Stimulated activated CD4-positive, alpha-beta T cell treated with anti-CD3 and anti-CD28 coated beads, Interleukin-2, amount 100 ng/mL, for 24 hours (primary cell): ENCODE data around the gene MEF2B.
"Not testable (repeated sequence)": the region's sequence is repeated elsewhere in the genome, so short reads cannot be mapped to it uniquely, and the experiment has no call there.

Source experiments
- DNase-seq, 2 donors: peaks; one replicate each; pipeline ENCODE4 v3.0.0-alpha.2; 2020

The MEF2B gene

GRCh38 chr19:19192910-19193423, 22.9 kb upstream of the MEF2B start:
- no peak for DNase-seq

GRCh38 chr19:19192078-19192882, 22.2 kb upstream of the MEF2B start, which contains the start of the genes BORCS8 and RFXANK:
Gene BORCS8, minus strand, starts transcription at chr19:19192152. Its CDS starts 35 bp downstream, at chr19:19192117.
Gene RFXANK, plus strand, starts transcription at chr19:19192258. Its CDS starts 1,689 bp downstream, at chr19:19193947.
- DNase-seq, result peak; percentile 99

- no peak for DNase-seq
Measured at GRCh38 chr19:19191768-19192077, 21.7 kb upstream of the MEF2B start.

GRCh38 chr19:19186742-19187141, 16.7 kb upstream of the MEF2B start:
- DNase-seq, result no peak

GRCh38 chr19:19185853-19186740, 16.0 kb upstream of the MEF2B start:
- peak; percentile 59 to 80 for DNase-seq

- DNase-seq, result no peak
Measured at GRCh38 chr19:19181488-19181998, 11.5 kb upstream of the MEF2B start.

GRCh38 chr19:19179548-19180441, 9.7 kb upstream of the MEF2B start:
- DNase-seq, result no peak

- DNase-seq, result no peak
Measured at GRCh38 chr19:19176950-19177349, 6.9 kb upstream of the MEF2B start.

GRCh38 chr19:19173243-19173642, 3.2 kb upstream of the MEF2B start:
- DNase-seq, result not testable (repeated sequence)

GRCh38 chr19:19171821-19172532, 1.9 kb upstream of the MEF2B start:
- DNase-seq, result no peak

GRCh38 chr19:19170873-19171672, 1.0 kb upstream of the MEF2B start:
- no peak for DNase-seq

GRCh38 chr19:19169236-19170052, 619 bp downstream of the MEF2B start:
- no peak for DNase-seq

- DNase-seq, result no peak
Measured at GRCh38 chr19:19167612-19168011, 2.5 kb downstream of the MEF2B start.

- DNase-seq, result no peak
Measured at GRCh38 chr19:19165396-19165795, 4.7 kb downstream of the MEF2B start.

- no peak for DNase-seq
Measured at GRCh38 chr19:19162495-19162894, 7.6 kb downstream of the MEF2B start.

- no peak for DNase-seq
Measured at GRCh38 chr19:19160461-19161035, 9.5 kb downstream of the MEF2B start.

GRCh38 chr19:19159534-19159933, 10.5 kb downstream of the MEF2B start:
- DNase-seq, result no peak

- DNase-seq, result no peak
Measured at GRCh38 chr19:19157808-19158207, 12.3 kb downstream of the MEF2B start.

GRCh38 chr19:19155495-19156219, 14.4 kb downstream of the MEF2B start:
- DNase-seq, result no peak
